Measurements from ENCODE around the gene HACL1. TPM values are rescaled to one million over a fixed set of nuclear protein-coding genes. Genes with fewer than 3 reads are reported as not detected.

Gene HACL1
- total RNA-seq, 2 donors from 2014 or later = 12.3 to 13.2 TPM

GRCh38 chr3:15636028-15636709, 34.8 kb upstream of the HACL1 start:
- no peaks in the 10 kb centered on the region for H3K27me3 ChIP-seq
- H3K27ac ChIP-seq = peak overlapping the region; percentile 18 to 29
- no peaks in the 10 kb centered on the region for H3K9me3 ChIP-seq
- peaks cover 0 to 34% of the 10 kb centered on the region in 2 donors for H3K4me1 ChIP-seq
- H3K36me3 ChIP-seq = no peaks in the 10 kb centered on the region
- DNase-seq (ENCODE audit: low spot score) = no peak
- TF ChIP-seq CTCF (IDR thresholded peaks at IDR 0.05) = no peak
- H3K4me3 ChIP-seq = no peak overlapping the region

DNA sequence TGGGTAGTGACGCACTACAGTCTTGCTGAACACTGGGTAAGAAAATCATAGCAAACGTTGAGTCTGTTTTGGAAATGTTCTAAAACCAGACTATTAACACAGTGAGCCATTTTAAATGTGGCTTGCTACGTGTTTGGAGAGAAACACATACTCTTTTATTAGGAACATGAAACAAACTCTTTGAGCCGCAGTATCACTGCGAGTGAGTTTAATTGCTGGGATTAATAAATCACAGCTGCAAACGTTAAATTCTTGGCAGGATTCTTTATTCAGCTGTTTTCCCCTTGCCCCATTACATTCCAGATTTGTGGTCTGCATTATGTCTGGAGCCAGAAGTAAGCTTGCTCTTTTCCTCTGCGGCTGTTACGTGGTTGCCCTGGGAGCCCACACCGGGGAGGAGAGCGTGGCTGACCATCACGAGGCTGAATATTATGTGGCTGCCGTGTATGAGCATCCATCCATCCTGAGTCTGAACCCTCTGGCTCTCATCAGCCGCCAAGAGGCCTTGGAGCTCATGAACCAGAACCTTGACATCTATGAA, 33.8 kb upstream of the HACL1 start:
- peak overlapping the region; percentile 18 to 32 for H3K27ac ChIP-seq
- peaks cover 0 to 44% of the 10 kb centered on the region in 2 donors for H3K4me1 ChIP-seq
- H3K36me3 ChIP-seq = no peaks in the 10 kb centered on the region
- no peak for TF ChIP-seq CTCF (IDR thresholded peaks at IDR 0.05)
- no peaks in the 10 kb centered on the region for H3K9me3 ChIP-seq
- H3K4me3 ChIP-seq = no peak overlapping the region
- H3K27me3 ChIP-seq = no peaks in the 10 kb centered on the region
- no peak for DNase-seq (ENCODE audit: low spot score)

GRCh38 chr3:15634671-15635070, 33.3 kb upstream of the HACL1 start:
- Histone ChIP-seq H3K27ac (peak overlapping the region; percentile 9 to 32), H3K36me3 (no peaks in the 10 kb centered on the region), H3K4me3 (no peak overlapping the region), H3K4me1 (peaks cover 0 to 48% of the 10 kb centered on the region in 2 donors), H3K9me3 (no peaks in the 10 kb centered on the region), H3K27me3 (no peaks in the 10 kb centered on the region)
- no peak for DNase-seq (ENCODE audit: low spot score)
- TF ChIP-seq CTCF (IDR thresholded peaks at IDR 0.05) = no peak

- Histone ChIP-seq H3K27me3 (no peaks in the 10 kb centered on the region), H3K36me3 (no peaks in the 10 kb centered on the region), H3K27ac (peak overlapping the region; percentile 9 to 32), H3K9me3 (no peaks in the 10 kb centered on the region), H3K4me3 (no peak overlapping the region), H3K4me1 (peaks cover 0 to 48% of the 10 kb centered on the region in 2 donors)
- no peak for TF ChIP-seq CTCF (IDR thresholded peaks at IDR 0.05)
- no peak for DNase-seq (ENCODE audit: low spot score)
Measured at GRCh38 chr3:15633766-15634598, 32.6 kb upstream of the HACL1 start.

GRCh38 chr3:15633159-15633558, 31.8 kb upstream of the HACL1 start:
- no peak for TF ChIP-seq CTCF (IDR thresholded peaks at IDR 0.05)
- H3K27ac ChIP-seq = no peak overlapping the region
- no peak for DNase-seq (ENCODE audit: low spot score)
- H3K9me3 ChIP-seq = no peaks in the 10 kb centered on the region
- no peaks in the 10 kb centered on the region for H3K36me3 ChIP-seq
- H3K4me1 ChIP-seq = peaks cover 0 to 48% of the 10 kb centered on the region in 2 donors
- no peak overlapping the region for H3K4me3 ChIP-seq
- no peaks in the 10 kb centered on the region for H3K27me3 ChIP-seq

Measured in right atrium auricular region (tissue), 2 donors.